ENCODE measurements around the gene CEMP1. TPM values are rescaled to one million over a fixed set of nuclear protein-coding genes. Genes with fewer than 3 reads are reported as not detected.

Gene CEMP1
- total and polyA plus RNA-seq, 10 of the 15 experiments (the other 5 are each of a cell fraction or from before 2014, with no cell fraction given): 0.05 to 8.2 (median 1.5) TPM; not detected in 5

DNA sequence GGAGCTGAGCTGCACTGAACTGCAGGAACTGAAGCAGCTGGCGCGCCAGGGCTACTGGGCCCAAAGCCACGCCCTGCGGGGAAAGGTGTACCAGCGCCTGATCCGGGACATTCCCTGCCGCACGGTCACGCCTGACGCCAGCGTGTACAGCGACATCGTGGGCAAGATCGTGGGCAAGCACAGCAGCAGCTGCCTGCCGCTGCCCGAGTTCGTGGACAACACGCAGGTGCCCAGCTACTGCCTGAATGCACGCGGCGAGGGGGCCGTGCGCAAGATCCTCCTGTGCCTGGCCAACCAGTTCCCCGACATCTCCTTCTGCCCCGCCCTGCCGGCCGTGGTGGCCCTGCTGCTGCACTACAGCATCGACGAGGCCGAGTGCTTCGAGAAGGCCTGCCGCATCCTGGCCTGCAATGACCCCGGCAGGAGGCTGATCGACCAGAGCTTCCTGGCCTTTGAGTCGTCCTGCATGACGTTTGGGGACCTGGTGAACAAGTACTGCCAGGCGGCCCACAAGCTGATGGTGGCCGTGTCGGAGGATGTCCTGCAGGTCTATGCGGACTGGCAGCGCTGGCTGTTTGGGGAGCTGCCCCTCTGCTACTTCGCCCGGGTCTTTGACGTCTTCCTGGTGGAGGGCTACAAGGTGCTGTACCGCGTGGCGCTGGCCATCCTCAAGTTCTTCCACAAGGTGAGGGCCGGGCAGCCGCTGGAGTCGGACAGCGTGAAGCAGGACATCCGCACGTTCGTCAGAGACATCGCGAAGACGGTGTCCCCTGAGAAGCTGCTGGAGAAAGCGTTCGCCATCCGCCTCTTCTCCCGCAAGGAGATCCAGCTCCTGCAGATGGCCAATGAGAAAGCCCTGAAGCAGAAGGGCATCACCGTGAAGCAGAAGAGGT lies 34.7 kb downstream of the CEMP1 start:
- FAIRE-seq (no peak), ATAC-seq (no peak), DNase-seq (ENCODE audit: low read depth, low spot score) (no peak)
- H3K9ac ChIP-seq (ENCODE audit: control insufficient read depth, insufficient read depth, low read length): no peak overlapping the region
- H3K36me3 ChIP-seq (ENCODE audit: control insufficient read depth in 2 of 2, insufficient read depth in 2 of 2, low read length in 1 of 2): peaks cover 0 to 11% of the 10 kb centered on the region in 2 experiments; a peak in 2 of 4 replicates
- in situ Hi-C loops (cut with MboI) (loop anchor here (5.0 to 10.0 kb wide), 2 partner anchors 159 to 482 kb away; partner anchors contain the start of gene NPW), intact Hi-C loops (cut with micrococcal nuclease; ENCODE audit: unreplicated experiment) (no loop called here)
- H3K9me3 ChIP-seq (replicated peaks; ENCODE audit: control insufficient read depth, insufficient read depth, low read length): no peaks in the 10 kb centered on the region
- no TSS peak for BruUV-seq (replicated peaks)
- WGBS (ENCODE audit: insufficient coverage, insufficient replicate concordance, low lambda C conversion rate, missing lambda C conversion rate): 94% methylated on average over 53 of the region's 62 CpGs
- no peaks in the 10 kb centered on the region for H3K79me2 ChIP-seq (ENCODE audit: control insufficient read depth, insufficient read depth, low read length)
- no peak overlapping the region for H3K4me2 ChIP-seq (ENCODE audit: control insufficient read depth, insufficient read depth)
- ChIA-PET POLR2A (interaction anchor here (1.3 kb wide), 1 partner anchor 9 kb away, joined by 5 read pairs; no protein-coding TSS in a partner anchor), CTCF (no interaction called here), SMC1A (ENCODE audit: uncharacterized antibody, unreplicated experiment) (no interaction called here), RAD21 (ENCODE audit: unreplicated experiment) (no interaction called here)
- no peaks in the 10 kb centered on the region for H3K27me3 ChIP-seq (replicated peaks in 1 of 2; ENCODE audit: control insufficient read depth in 2 of 2, insufficient read depth in 2 of 2, low read length in 1 of 2)
- H3K4me3 ChIP-seq: no peak overlapping the region
- no peak overlapping the region for H3K27ac ChIP-seq (ENCODE audit: control insufficient read depth, insufficient read depth)
- no peak overlapping the region for H2AFZ ChIP-seq (ENCODE audit: control insufficient read depth, low read depth, low read length)
- no peaks in the 10 kb centered on the region for H3K4me1 ChIP-seq (ENCODE audit: control insufficient read depth, insufficient read depth, low read length)
- H4K20me1 ChIP-seq (ENCODE audit: control insufficient read depth, insufficient read depth): no peaks in the 10 kb centered on the region
- TF ChIP-seq ZNF274 (IDR thresholded peaks at IDR 0.05; ENCODE audit: insufficient read depth, insufficient read length) (no peak), CBX5 (IDR thresholded peaks at IDR 0.05; ENCODE audit: low read depth) (no peak), NFIC (IDR thresholded peaks at IDR 0.05; ENCODE audit: low read depth, low read length) (no peak), NR2C2 (IDR thresholded peaks at IDR 0.05; ENCODE audit: borderline replicate concordance, control insufficient read depth, insufficient read length, low read depth) (no peak), PAX5 (IDR thresholded peaks at IDR 0.05; ENCODE audit: borderline replicate concordance, low read depth, low read length) (no peak), FOXM1 (IDR thresholded peaks at IDR 0.05; ENCODE audit: low read depth, low read length) (no peak), NBN (IDR thresholded peaks at IDR 0.05) (no peak), SKIL (IDR thresholded peaks at IDR 0.05; ENCODE audit: low read depth, poor library complexity, severe bottlenecking) (no peak)
- TF ChIP-seq, protein P1, sequence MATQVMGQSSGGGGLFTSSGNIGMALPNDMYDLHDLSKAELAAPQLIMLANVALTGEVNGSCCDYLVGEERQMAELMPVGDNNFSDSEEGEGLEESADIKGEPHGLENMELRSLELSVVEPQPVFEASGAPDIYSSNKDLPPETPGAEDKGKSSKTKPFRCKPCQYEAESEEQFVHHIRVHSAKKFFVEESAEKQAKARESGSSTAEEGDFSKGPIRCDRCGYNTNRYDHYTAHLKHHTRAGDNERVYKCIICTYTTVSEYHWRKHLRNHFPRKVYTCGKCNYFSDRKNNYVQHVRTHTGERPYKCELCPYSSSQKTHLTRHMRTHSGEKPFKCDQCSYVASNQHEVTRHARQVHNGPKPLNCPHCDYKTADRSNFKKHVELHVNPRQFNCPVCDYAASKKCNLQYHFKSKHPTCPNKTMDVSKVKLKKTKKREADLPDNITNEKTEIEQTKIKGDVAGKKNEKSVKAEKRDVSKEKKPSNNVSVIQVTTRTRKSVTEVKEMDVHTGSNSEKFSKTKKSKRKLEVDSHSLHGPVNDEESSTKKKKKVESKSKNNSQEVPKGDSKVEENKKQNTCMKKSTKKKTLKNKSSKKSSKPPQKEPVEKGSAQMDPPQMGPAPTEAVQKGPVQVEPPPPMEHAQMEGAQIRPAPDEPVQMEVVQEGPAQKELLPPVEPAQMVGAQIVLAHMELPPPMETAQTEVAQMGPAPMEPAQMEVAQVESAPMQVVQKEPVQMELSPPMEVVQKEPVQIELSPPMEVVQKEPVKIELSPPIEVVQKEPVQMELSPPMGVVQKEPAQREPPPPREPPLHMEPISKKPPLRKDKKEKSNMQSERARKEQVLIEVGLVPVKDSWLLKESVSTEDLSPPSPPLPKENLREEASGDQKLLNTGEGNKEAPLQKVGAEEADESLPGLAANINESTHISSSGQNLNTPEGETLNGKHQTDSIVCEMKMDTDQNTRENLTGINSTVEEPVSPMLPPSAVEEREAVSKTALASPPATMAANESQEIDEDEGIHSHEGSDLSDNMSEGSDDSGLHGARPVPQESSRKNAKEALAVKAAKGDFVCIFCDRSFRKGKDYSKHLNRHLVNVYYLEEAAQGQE (IDR thresholded peaks at IDR 0.05; ENCODE audit: low read depth, low read length): no peak
- TF ChIP-seq, protein P2, sequence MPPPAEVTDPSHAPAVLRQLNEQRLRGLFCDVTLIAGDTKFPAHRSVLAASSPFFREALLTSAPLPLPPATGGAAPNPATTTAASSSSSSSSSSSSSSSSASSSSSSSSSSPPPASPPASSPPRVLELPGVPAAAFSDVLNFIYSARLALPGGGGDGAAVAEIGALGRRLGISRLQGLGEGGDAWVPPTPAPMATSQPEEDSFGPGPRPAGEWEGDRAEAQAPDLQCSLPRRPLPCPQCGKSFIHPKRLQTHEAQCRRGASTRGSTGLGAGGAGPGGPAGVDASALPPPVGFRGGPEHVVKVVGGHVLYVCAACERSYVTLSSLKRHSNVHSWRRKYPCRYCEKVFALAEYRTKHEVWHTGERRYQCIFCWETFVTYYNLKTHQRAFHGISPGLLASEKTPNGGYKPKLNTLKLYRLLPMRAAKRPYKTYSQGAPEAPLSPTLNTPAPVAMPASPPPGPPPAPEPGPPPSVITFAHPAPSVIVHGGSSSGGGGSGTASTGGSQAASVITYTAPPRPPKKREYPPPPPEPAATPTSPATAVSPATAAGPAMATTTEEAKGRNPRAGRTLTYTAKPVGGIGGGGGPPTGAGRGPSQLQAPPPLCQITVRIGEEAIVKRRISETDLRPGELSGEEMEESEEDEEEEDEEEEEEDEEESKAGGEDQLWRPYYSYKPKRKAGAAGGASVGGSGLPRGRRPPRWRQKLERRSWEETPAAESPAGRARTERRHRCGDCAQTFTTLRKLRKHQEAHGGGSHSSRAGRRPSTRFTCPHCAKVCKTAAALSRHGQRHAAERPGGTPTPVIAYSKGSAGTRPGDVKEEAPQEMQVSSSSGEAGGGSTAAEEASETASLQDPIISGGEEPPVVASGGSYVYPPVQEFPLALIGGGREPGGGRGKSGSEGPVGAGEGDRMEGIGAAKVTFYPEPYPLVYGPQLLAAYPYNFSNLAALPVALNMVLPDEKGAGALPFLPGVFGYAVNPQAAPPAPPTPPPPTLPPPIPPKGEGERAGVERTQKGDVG (CRISPR knock-in tag; IDR thresholded peaks at IDR 0.05): no peak
